Measurements from ENCODE around the gene NPR1.

GRCh38 chr1:153678519-153679336 lies at the start of gene NPR1:
- TF ChIP-seq CTCF (IDR thresholded peaks at IDR 0.05; ENCODE audit: insufficient read depth, low read length, poor library complexity, severe bottlenecking) (no peak), EZH2phosphoT487 (conservative IDR thresholded peaks at IDR 0.05; ENCODE audit: low read length) (no peak)
